ENCODE data around the gene MTHFD1L.

MTHFD1L gene

GRCh38 chr6:150925976-150926375, 60.5 kb downstream of the MTHFD1L start:
- TF ChIP-seq EZH2phosphoT487 (IDR thresholded peaks at IDR 0.05; ENCODE audit: borderline replicate concordance, low read length) = no peak
- TF ChIP-seq CTCF (IDR thresholded peaks at IDR 0.05; ENCODE audit: low read depth, low read length, poor library complexity, severe bottlenecking) = no peak
- Histone ChIP-seq H3K4me3 (ENCODE audit: low read length) (no peak overlapping the region), H3K4me1 (ENCODE audit: control insufficient read depth, low read length) (peaks cover 26% of the 10 kb centered on the region)

DNA sequence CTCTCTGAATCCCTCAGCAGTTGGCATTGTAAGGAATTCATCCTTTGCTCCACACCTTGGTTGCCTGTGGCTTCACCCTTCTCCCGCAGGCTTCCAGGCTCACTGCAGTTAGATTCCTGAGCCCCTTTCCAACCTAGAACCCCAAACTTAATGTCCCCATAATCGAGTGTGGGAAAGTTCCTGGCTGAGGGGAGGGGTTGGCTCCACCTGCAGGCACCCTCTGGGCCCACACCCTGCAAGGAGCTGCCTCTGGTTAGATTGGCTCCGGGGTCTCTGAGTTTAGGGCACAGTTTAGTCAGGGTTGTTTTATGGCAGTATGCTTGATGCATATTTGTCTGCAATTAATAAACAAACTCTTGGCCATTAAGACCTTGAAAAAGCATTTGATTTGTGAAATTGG, 63.4 kb downstream of the MTHFD1L start:
- Histone ChIP-seq H3K27ac (ENCODE audit: low read depth, low read length) (no peak overlapping the region), H3F3A (ENCODE audit: control insufficient read depth, insufficient read depth) (0 out of 2 replicates have a peak, but pooled peaks cover 3% of the 10 kb centered on the region)
- TF ChIP-seq CTCF (IDR thresholded peaks at IDR 0.05; ENCODE audit: low read depth, low read length, poor library complexity, severe bottlenecking) = peak; percentile 46
- no peak for TF ChIP-seq EZH2phosphoT487 (IDR thresholded peaks at IDR 0.05; ENCODE audit: borderline replicate concordance, low read length)

More at GRCh38 chr6:150925976-150926375, 60.5 kb downstream of the MTHFD1L start:
- Histone ChIP-seq H3K4me2 (ENCODE audit: low read length) (no peak overlapping the region; the same call in 1 of the 2 replicates), H3K9me3 (ENCODE audit: control insufficient read depth, insufficient read depth, low read length) (no peaks in the 10 kb centered on the region), H3K27me3 (ENCODE audit: control insufficient read depth, low read length) (no peaks in the 10 kb centered on the region), H3F3A (ENCODE audit: control insufficient read depth, insufficient read depth) (0 out of 2 replicates have a peak, but pooled peaks cover 3% of the 10 kb centered on the region), H3K79me2 (ENCODE audit: control insufficient read depth, low read length) (no peaks in the 10 kb centered on the region), H4K20me1 (ENCODE audit: control insufficient read depth, insufficient read depth, low read depth, low read length) (no peaks in the 10 kb centered on the region), H3K27ac (ENCODE audit: low read depth, low read length) (peak overlapping the region; percentile 67), H3K36me3 (ENCODE audit: control insufficient read depth, low read length) (peaks cover 71% of the 10 kb centered on the region), H3K9me2 (replicated peaks; ENCODE audit: control insufficient read depth, low read length) (no peaks in the 10 kb centered on the region)

GRCh38 chr6:150929416-150929815, 63.9 kb downstream of the MTHFD1L start:
- Histone ChIP-seq H3K36me3 (ENCODE audit: control insufficient read depth, low read length) (peaks cover 79% of the 10 kb centered on the region), H3K4me3 (ENCODE audit: low read length) (no peak overlapping the region), H3K4me1 (ENCODE audit: control insufficient read depth, low read length) (peaks cover 26% of the 10 kb centered on the region)

More for the DNA sequence above, 63.4 kb downstream of the MTHFD1L start:
- H3K4me3 ChIP-seq (ENCODE audit: low read length) = no peak overlapping the region
- H3K9me2 ChIP-seq (replicated peaks; ENCODE audit: control insufficient read depth, low read length) = no peaks in the 10 kb centered on the region
- H3K9me3 ChIP-seq (ENCODE audit: control insufficient read depth, insufficient read depth, low read length) = no peaks in the 10 kb centered on the region
- H3K36me3 ChIP-seq (ENCODE audit: control insufficient read depth, low read length) = peaks cover 74% of the 10 kb centered on the region
- H3K4me2 ChIP-seq (ENCODE audit: low read length) = no peak overlapping the region
- H3K79me2 ChIP-seq (ENCODE audit: control insufficient read depth, low read length) = no peaks in the 10 kb centered on the region
- H4K20me1 ChIP-seq (ENCODE audit: control insufficient read depth, insufficient read depth, low read depth, low read length) = no peaks in the 10 kb centered on the region
- no peaks in the 10 kb centered on the region for H3K27me3 ChIP-seq (ENCODE audit: control insufficient read depth, low read length)
- peaks cover 26% of the 10 kb centered on the region for H3K4me1 ChIP-seq (ENCODE audit: control insufficient read depth, low read length)

More at GRCh38 chr6:150929416-150929815, 63.9 kb downstream of the MTHFD1L start:
- no peaks in the 10 kb centered on the region for H3K9me2 ChIP-seq (replicated peaks; ENCODE audit: control insufficient read depth, low read length)
- no peaks in the 10 kb centered on the region for H4K20me1 ChIP-seq (ENCODE audit: control insufficient read depth, insufficient read depth, low read depth, low read length)
- H3K9me3 ChIP-seq (ENCODE audit: control insufficient read depth, insufficient read depth, low read length) = no peaks in the 10 kb centered on the region
- H3K79me2 ChIP-seq (ENCODE audit: control insufficient read depth, low read length) = no peaks in the 10 kb centered on the region
- TF ChIP-seq CTCF (IDR thresholded peaks at IDR 0.05; ENCODE audit: low read depth, low read length, poor library complexity, severe bottlenecking) (no peak), EZH2phosphoT487 (IDR thresholded peaks at IDR 0.05; ENCODE audit: borderline replicate concordance, low read length) (no peak)
- no peak overlapping the region for H3K27ac ChIP-seq (ENCODE audit: low read depth, low read length)
- H3K4me2 ChIP-seq (ENCODE audit: low read length) = no peak overlapping the region
- H3F3A ChIP-seq (ENCODE audit: control insufficient read depth, insufficient read depth) = 0 out of 2 replicates have a peak, but pooled peaks cover 3% of the 10 kb centered on the region
- H3K27me3 ChIP-seq (ENCODE audit: control insufficient read depth, low read length) = no peaks in the 10 kb centered on the region

All from DOHH2 (cell line).